Peyer's patch (tissue), 4 donors: ENCODE results near the gene NMT1.

Experiments
- POLR2A ChIP-seq, 2 donors: fragments of 450-650 bp; IDR thresholded peaks; one replicate each; pipeline ENCODE4 v1.5.1; 2017; ENCODE audit warnings: antibody characterized with exemption in 2 of 2, mild to moderate bottlenecking in 2 of 2, moderate library complexity in 2 of 2
- TF ChIP-seq, protein P1 (sequence below), 6 experiments: fragments of 450-650 bp in 4 of 6; fragments of 200-600 bp in 2 of 6; sonication (generic) in 1 of 6; IDR thresholded peaks; one replicate each; pipeline ENCODE4 v1.5.1; 2017 to 2019; ENCODE audit warnings: antibody characterized with exemption in 6 of 6, mild to moderate bottlenecking in 3 of 6, moderate library complexity in 1 of 6

- no peak for TF ChIP-seq POLR2A (IDR thresholded peaks at IDR 0.05)
- TF ChIP-seq, protein P1, sequence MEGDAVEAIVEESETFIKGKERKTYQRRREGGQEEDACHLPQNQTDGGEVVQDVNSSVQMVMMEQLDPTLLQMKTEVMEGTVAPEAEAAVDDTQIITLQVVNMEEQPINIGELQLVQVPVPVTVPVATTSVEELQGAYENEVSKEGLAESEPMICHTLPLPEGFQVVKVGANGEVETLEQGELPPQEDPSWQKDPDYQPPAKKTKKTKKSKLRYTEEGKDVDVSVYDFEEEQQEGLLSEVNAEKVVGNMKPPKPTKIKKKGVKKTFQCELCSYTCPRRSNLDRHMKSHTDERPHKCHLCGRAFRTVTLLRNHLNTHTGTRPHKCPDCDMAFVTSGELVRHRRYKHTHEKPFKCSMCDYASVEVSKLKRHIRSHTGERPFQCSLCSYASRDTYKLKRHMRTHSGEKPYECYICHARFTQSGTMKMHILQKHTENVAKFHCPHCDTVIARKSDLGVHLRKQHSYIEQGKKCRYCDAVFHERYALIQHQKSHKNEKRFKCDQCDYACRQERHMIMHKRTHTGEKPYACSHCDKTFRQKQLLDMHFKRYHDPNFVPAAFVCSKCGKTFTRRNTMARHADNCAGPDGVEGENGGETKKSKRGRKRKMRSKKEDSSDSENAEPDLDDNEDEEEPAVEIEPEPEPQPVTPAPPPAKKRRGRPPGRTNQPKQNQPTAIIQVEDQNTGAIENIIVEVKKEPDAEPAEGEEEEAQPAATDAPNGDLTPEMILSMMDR (IDR thresholded peaks at IDR 0.05), result no peak
Measured at GRCh38 chr17:45102856-45103255, 41.7 kb downstream of the NMT1 start.
